ENCODE results near the gene PRKCA. TPM values are rescaled to one million over a fixed set of nuclear protein-coding genes. Genes with fewer than 3 reads are reported as not detected.

The PRKCA gene
- total RNA-seq, 1 experiment from 2014 or later, result 22.6 TPM

DNA sequence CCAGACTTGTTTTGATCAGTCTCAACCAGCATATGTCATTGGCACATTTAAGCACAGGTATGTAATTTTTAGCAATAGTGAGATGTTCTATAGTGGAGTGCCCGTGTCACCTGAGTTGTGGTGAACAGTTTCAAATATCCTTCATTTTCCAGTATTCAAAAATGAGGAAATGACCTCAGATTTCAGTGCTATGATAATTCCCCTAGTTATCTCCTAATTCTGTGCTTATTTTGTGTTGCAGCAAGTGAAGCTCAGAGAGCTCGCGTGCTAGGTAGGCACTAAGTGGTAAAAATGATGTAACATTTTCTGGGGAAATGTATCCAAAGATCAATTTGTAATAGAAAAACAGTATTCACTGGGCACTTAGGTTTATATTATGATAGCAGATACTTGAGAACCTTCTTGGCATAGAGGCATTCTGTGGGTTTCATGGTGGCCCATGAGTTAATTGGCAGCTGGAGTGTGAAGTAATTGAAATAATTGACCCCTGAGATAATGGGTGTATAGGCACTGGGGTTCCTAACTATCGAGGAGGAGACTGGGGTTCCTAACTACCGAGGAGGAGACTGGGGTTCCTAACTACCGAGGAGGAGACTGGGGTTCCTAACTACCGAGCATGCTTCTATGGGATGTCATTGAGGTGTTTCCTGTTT, 159.1 kb downstream of the PRKCA start:
- H3K27ac ChIP-seq (ENCODE audit: low read length), result no peak overlapping the region
- ATAC-seq, result no peak

DNA sequence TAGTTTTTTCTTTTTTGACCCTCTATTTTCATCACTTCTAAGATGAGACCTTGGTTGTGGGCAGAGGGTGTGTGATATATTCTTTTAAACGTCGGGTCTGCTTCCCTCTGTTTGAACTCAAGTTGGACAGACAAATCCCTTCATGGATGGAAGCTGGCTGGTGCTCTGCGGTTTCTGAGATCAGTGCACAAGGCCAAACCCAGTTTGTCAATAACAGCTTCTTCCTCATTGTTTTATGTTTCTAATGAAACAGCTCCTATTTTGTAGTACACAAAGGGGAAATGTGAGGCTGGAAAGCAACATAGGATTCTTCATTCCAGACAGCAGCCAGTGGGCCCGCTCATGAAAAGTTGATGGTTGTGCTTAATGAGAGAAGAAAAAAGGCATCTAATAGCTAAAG, 159.6 kb downstream of the PRKCA start:
- CTCF ChIA-PET, result interaction anchor here (0.6 kb wide), 1 partner anchor 105 kb away, joined by 4 read pairs; no protein-coding TSS in a partner anchor
- POLR2A ChIA-PET (ENCODE audit: unreplicated experiment), result interaction anchor here (0.6 kb wide), 2 partner anchors 150 to 158 kb away, joined by 3 to 4 read pairs; no protein-coding TSS in a partner anchor

More for the DNA sequence above, 159.1 kb downstream of the PRKCA start:
- no peaks in the 10 kb centered on the region for H4K20me1 ChIP-seq (ENCODE audit: low read length)
- no peaks in the 10 kb centered on the region for H3K9me3 ChIP-seq (ENCODE audit: low read length)
- BruUV-seq (replicated peaks), result no TSS peak
- no peaks in the 10 kb centered on the region for H3K36me3 ChIP-seq (ENCODE audit: low read depth, low read length)
- intact Hi-C loops (cut with micrococcal nuclease), result loop anchor here (5.0 kb wide), 2 partner anchors 189 to 211 kb away; no protein-coding TSS in a partner anchor
- H3K79me2 ChIP-seq (ENCODE audit: low read length), result peaks cover 50% of the 10 kb centered on the region
- H3F3A ChIP-seq (ENCODE audit: low read length, unreplicated experiment), result peaks cover 14% of the 10 kb centered on the region
- no peaks in the 10 kb centered on the region for H3K9me2 ChIP-seq (replicated peaks; ENCODE audit: low read length)
- H3K27me3 ChIP-seq (ENCODE audit: low read length), result no peaks in the 10 kb centered on the region
- no peak overlapping the region for H3K9ac ChIP-seq (ENCODE audit: low read length)
- CTCF ChIA-PET, result no interaction called here
- no peak overlapping the region for H3K4me3 ChIP-seq (ENCODE audit: low read length)
- H3K4me1 ChIP-seq (ENCODE audit: insufficient read depth, low read length), result peaks cover 71% of the 10 kb centered on the region
- no peak for DNase-seq
- POLR2A ChIA-PET (ENCODE audit: unreplicated experiment), result interaction anchor here (0.6 kb wide), 2 partner anchors 150 to 157 kb away, joined by 3 to 4 read pairs; no protein-coding TSS in a partner anchor
- no peak overlapping the region for H2AFZ ChIP-seq (ENCODE audit: low read length)
- H3K4me2 ChIP-seq (ENCODE audit: low read length), result no peak overlapping the region
- TF ChIP-seq EZH2 (IDR thresholded peaks at IDR 0.05; ENCODE audit: low read length, unreplicated experiment) (no peak), EZH2phosphoT487 (IDR thresholded peaks at IDR 0.05; ENCODE audit: borderline replicate concordance, low read length) (no peak)
- TF ChIP-seq, protein P1, sequence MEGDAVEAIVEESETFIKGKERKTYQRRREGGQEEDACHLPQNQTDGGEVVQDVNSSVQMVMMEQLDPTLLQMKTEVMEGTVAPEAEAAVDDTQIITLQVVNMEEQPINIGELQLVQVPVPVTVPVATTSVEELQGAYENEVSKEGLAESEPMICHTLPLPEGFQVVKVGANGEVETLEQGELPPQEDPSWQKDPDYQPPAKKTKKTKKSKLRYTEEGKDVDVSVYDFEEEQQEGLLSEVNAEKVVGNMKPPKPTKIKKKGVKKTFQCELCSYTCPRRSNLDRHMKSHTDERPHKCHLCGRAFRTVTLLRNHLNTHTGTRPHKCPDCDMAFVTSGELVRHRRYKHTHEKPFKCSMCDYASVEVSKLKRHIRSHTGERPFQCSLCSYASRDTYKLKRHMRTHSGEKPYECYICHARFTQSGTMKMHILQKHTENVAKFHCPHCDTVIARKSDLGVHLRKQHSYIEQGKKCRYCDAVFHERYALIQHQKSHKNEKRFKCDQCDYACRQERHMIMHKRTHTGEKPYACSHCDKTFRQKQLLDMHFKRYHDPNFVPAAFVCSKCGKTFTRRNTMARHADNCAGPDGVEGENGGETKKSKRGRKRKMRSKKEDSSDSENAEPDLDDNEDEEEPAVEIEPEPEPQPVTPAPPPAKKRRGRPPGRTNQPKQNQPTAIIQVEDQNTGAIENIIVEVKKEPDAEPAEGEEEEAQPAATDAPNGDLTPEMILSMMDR (conservative IDR thresholded peaks at IDR 0.05; ENCODE audit: low read depth, low read length), result no peak

DNA sequence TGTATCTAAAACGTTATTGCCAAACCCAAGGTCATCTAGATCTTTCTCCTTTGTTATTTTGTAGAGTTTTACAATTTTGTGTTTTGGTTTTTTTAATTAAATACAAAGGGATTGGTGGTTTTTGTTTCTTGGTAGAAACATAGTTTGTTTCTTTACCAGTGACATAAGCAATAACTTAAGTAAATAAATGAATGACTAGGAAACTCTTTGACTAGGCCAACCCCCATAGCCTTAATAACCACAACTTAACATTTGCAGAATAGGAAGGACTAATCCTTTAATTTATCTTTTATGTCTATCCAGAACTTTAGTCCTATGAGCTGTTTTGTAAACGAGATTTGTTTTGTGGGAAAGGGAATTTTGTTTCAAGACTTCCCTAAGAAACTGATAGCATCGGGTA, 162.5 kb downstream of the PRKCA start:
- Histone ChIP-seq H3F3A (ENCODE audit: low read length, unreplicated experiment) (peaks cover 10% of the 10 kb centered on the region), H3K4me1 (ENCODE audit: insufficient read depth, low read length) (peaks cover 91% of the 10 kb centered on the region), H4K20me1 (ENCODE audit: low read length) (no peaks in the 10 kb centered on the region), H3K27ac (ENCODE audit: low read length) (no peak overlapping the region), H3K9me2 (replicated peaks; ENCODE audit: low read length) (no peaks in the 10 kb centered on the region), H3K27me3 (ENCODE audit: low read length) (no peaks in the 10 kb centered on the region), H3K9me3 (ENCODE audit: low read length) (no peaks in the 10 kb centered on the region), H3K79me2 (ENCODE audit: low read length) (peaks cover 69% of the 10 kb centered on the region), H2AFZ (ENCODE audit: low read length) (no peak overlapping the region), H3K4me3 (ENCODE audit: low read length) (no peak overlapping the region), H3K4me2 (ENCODE audit: low read length) (no peak overlapping the region), H3K36me3 (ENCODE audit: low read depth, low read length) (no peaks in the 10 kb centered on the region), H3K9ac (ENCODE audit: low read length) (no peak overlapping the region)
- no TSS peak for BruUV-seq (replicated peaks)
- CTCF ChIA-PET, result no interaction called here
- DNase-seq, result peak; percentile 37
- intact Hi-C loops (cut with micrococcal nuclease), result loop anchor here (1.0 to 5.0 kb wide), 3 partner anchors 102 to 207 kb away; no protein-coding TSS in a partner anchor
- ATAC-seq, result no peak
- TF ChIP-seq EZH2 (IDR thresholded peaks at IDR 0.05; ENCODE audit: low read length, unreplicated experiment), result no peak
- TF ChIP-seq, protein P1 (conservative IDR thresholded peaks at IDR 0.05; ENCODE audit: low read depth, low read length), result no peak
- no peak for TF ChIP-seq EZH2phosphoT487 (IDR thresholded peaks at IDR 0.05; ENCODE audit: borderline replicate concordance, low read length)
- POLR2A ChIA-PET (ENCODE audit: unreplicated experiment), result interaction anchor here (0.7 kb wide), 1 partner anchor 64 kb away, joined by 4 read pairs; no protein-coding TSS in a partner anchor

More for the DNA sequence above, 159.6 kb downstream of the PRKCA start:
- Histone ChIP-seq H3K4me1 (ENCODE audit: insufficient read depth, low read length) (peaks cover 75% of the 10 kb centered on the region), H3K79me2 (ENCODE audit: low read length) (peaks cover 47% of the 10 kb centered on the region), H3K27me3 (ENCODE audit: low read length) (no peaks in the 10 kb centered on the region), H3K36me3 (ENCODE audit: low read depth, low read length) (no peaks in the 10 kb centered on the region), H3K9me2 (replicated peaks; ENCODE audit: low read length) (no peaks in the 10 kb centered on the region), H3K27ac (ENCODE audit: low read length) (no peak overlapping the region), H3F3A (ENCODE audit: low read length, unreplicated experiment) (peaks cover 19% of the 10 kb centered on the region), H3K9ac (ENCODE audit: low read length) (no peak overlapping the region), H2AFZ (ENCODE audit: low read length) (no peak overlapping the region), H4K20me1 (ENCODE audit: low read length) (no peaks in the 10 kb centered on the region), H3K9me3 (ENCODE audit: low read length) (no peaks in the 10 kb centered on the region), H3K4me3 (ENCODE audit: low read length) (no peak overlapping the region), H3K4me2 (ENCODE audit: low read length) (no peak overlapping the region)
- BruUV-seq (replicated peaks), result no TSS peak
- no peak for TF ChIP-seq EZH2phosphoT487 (IDR thresholded peaks at IDR 0.05; ENCODE audit: borderline replicate concordance, low read length)
- ATAC-seq, result no peak
- intact Hi-C loops (cut with micrococcal nuclease), result loop anchor here (2.0 to 5.0 kb wide), 5 partner anchors 113 to 210 kb away; partner anchors contain the start of gene PRKCA
- DNase-seq, result no peak
